Stimulated activated CD4-positive, alpha-beta T cell treated with anti-CD3 and anti-CD28 coated beads, Interleukin-2, amount 100 ng/mL, for 24 hours (primary cell): ENCODE results near the gene RASL10A.
A peak's percentile ranks its signal among the peaks of the same experiment; 100 is the strongest.

Experiments
- DNase-seq, 2 donors: peaks; one replicate each; pipeline ENCODE4 v3.0.0-alpha.2; 2020

RASL10A gene

GRCh38 chr22:29317827-29318454, 2.4 kb upstream of the RASL10A start:
- DNase-seq = no peak

- DNase-seq = no peak
Observed at GRCh38 chr22:29316141-29316828, 788 bp upstream of the RASL10A start.

GRCh38 chr22:29314537-29315285, 786 bp downstream of the RASL10A start:
- DNase-seq = no peak

GRCh38 chr22:29313576-29314466, 1.7 kb downstream of the RASL10A start:
- no peak for DNase-seq

- peak in 1 of 2 donors; percentile 44 for DNase-seq
Observed at GRCh38 chr22:29313126-29313575, 2.3 kb downstream of the RASL10A start.

- no peak for DNase-seq
Observed at GRCh38 chr22:29312218-29313125, 3.0 kb downstream of the RASL10A start.

GRCh38 chr22:29311464-29312217, 3.9 kb downstream of the RASL10A start:
- DNase-seq = no peak

- peak; percentile 72 to 76 for DNase-seq
Observed at GRCh38 chr22:29310863-29311339, 4.6 kb downstream of the RASL10A start.

GRCh38 chr22:29310065-29310862, 5.2 kb downstream of the RASL10A start:
- no peak for DNase-seq

GRCh38 chr22:29309332-29310064, 6.0 kb downstream of the RASL10A start:
- DNase-seq = no peak

- DNase-seq = peak in 1 of 2 donors; percentile 38
Observed at GRCh38 chr22:29308791-29309262, 6.7 kb downstream of the RASL10A start.

GRCh38 chr22:29308148-29308790, 7.2 kb downstream of the RASL10A start:
- no peak for DNase-seq

- no peak for DNase-seq
Observed at GRCh38 chr22:29307596-29308147, 7.8 kb downstream of the RASL10A start.

- DNase-seq = peak; percentile 44 to 62
Observed at GRCh38 chr22:29306835-29307595, 8.5 kb downstream of the RASL10A start.

- peak; percentile 44 to 65 for DNase-seq
Observed at GRCh38 chr22:29306175-29306834, 9.2 kb downstream of the RASL10A start, which contains the start of gene GAS2L1. Gene GAS2L1, plus strand, starts transcription at chr22:29306650. Its CDS starts 1,456 bp downstream, at chr22:29308106.

GRCh38 chr22:29305836-29306174, 9.7 kb downstream of the RASL10A start:
- no peak for DNase-seq
